GM10847 (cell line): Measurements from ENCODE around the gene VAMP2.

Source experiments
- POLR2A ChIP-seq: IDR thresholded peaks from 2 replicates; pipeline ENCODE4 v1.6.1; 2011; ENCODE audit not compliant: insufficient read length; ENCODE audit errors: extremely low read depth

The VAMP2 gene

GRCh38 chr17:8125154-8125946 is 37.4 kb downstream of the VAMP2 start:
- no peak for TF ChIP-seq POLR2A

- no peak for TF ChIP-seq POLR2A
Observed at GRCh38 chr17:8124350-8125153, 38.2 kb downstream of the VAMP2 start.

- TF ChIP-seq POLR2A = no peak
Observed at GRCh38 chr17:8123695-8124349, 38.9 kb downstream of the VAMP2 start, which contains the start of gene HES7. HES7 (minus strand) TSS chr17:8124106; CDS start chr17:8124084, 22 bp downstream.

GRCh38 chr17:8122924-8123694 is 39.6 kb downstream of the VAMP2 start:
- no peak for TF ChIP-seq POLR2A

GRCh38 chr17:8122422-8122923 is 40.3 kb downstream of the VAMP2 start:
- no peak for TF ChIP-seq POLR2A

- no peak for TF ChIP-seq POLR2A
Observed at GRCh38 chr17:8121681-8122421, 40.9 kb downstream of the VAMP2 start.

GRCh38 chr17:8121407-8121680 is 41.4 kb downstream of the VAMP2 start:
- TF ChIP-seq POLR2A = no peak

GRCh38 chr17:8120520-8121406 is 42.0 kb downstream of the VAMP2 start:
- no peak for TF ChIP-seq POLR2A

- TF ChIP-seq POLR2A = no peak
Observed at GRCh38 chr17:8119581-8120519, 42.9 kb downstream of the VAMP2 start.

- no peak for TF ChIP-seq POLR2A
Observed at GRCh38 chr17:8118769-8119580, 43.8 kb downstream of the VAMP2 start.

GRCh38 chr17:8117980-8118768 is 44.6 kb downstream of the VAMP2 start, which contains the start of gene ALOXE3:
ALOXE3 (minus strand) TSS chr17:8118514; CDS start chr17:8117990, 524 bp downstream.
- no peak for TF ChIP-seq POLR2A
